Left cardiac atrium (tissue), 4 donors: ENCODE data around the gene COA3. TPM values are rescaled to one million over a fixed set of nuclear protein-coding genes. Genes with fewer than 3 reads are reported as not detected.

ENCODE experiments used
- ATAC-seq, 2 donors: fragments of 200-7000 bp; cut with Tn5 transposase; one replicate each; pipeline ENCODE4 v1.9.1; 2020; ENCODE audit warnings: mild to moderate bottlenecking in 2 of 2, moderate library complexity in 2 of 2
- DNase-seq: peaks from one replicate; pipeline ENCODE4 v3.0.0-alpha.2; 2020
- intact Hi-C, 2 donors: fragments of 100-400 bp; cut with DNase I; formaldehyde crosslinking; loops; one replicate each; pipeline versions ENCODE4 v1.14.1 to v1.15.1; 2022 to 2023
- long read RNA-seq: library from polyadenylated mRNA; unstranded; transcript quantifications from one replicate; pipeline ENCODE4 v2.0.0, GENCODE V29; 2021
- total RNA-seq, 2 donors: library from RNA; stranded (reverse); fragmentation: NEBNext Ultra II Directional; extraction: Animal tissue kit (Norgen Biotek cat#: 25700); gene quantifications; one replicate each; pipeline ENCODE4 v1.2.1, GENCODE V29; 2021
- donor health status: DM: no; HTN: yes; CAD: no.
- donor health status: DM: no; HTN: yes; CAD: no; lungs with severe emphysema.
- donor health status: DM: yes; HTN: yes; CAD: no.
- donor health status: Dilated cardiomyopathy.

The COA3 gene, protein sequence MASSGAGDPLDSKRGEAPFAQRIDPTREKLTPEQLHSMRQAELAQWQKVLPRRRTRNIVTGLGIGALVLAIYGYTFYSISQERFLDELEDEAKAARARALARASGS
- 10 to 100 TPM; 60.3 to 63.9 TPM for total RNA-seq
- long read RNA-seq, transcript COA3-201 (2 exons, 771 nt): major isoform, 8 of 8 reads
- long read RNA-seq, partial matches to known transcripts: 0 of 8 reads
- long read RNA-seq, other reads (novel, unspliced or antisense): 0 of 8 reads

GRCh38 chr17:42798383-42799380 lies at the start of gene COA3, which contains the start of gene CNTD1:
Gene COA3 (minus strand): TSS chr17:42798704. CDS start chr17:42798681, 23 bp downstream.
Gene CNTD1 (plus strand): TSS chr17:42798861. CDS start chr17:42799068, 207 bp downstream.
- peak; percentile 92 for DNase-seq
- peak; percentile 98 to 99 for ATAC-seq
- intact Hi-C loops: no loop called here

DNA sequence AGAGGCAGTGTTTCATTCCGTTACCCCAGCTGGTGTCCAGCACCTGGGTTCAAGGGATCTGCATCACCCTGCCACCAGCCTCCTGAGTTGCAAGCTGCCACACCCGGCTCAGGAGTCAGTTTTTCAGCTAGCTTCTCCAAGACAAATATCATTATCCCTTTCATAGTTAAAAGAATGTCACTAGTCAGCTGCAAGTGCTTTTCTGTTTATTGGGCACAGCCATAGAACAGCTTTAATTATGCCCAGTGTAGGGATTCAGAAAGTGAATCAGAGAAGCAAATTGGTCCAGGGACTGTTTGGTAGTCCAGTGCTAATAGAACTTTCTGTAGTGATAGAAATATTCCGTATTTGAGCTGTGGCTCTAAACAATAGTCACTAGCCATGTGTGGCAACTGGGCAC lies 49.6 kb upstream of the COA3 start:
- ATAC-seq (no peak), DNase-seq (no peak)
- intact Hi-C loops: no loop called here

GRCh38 chr17:42846594-42847280 lies 48.2 kb upstream of the COA3 start:
- DNase-seq: peak; percentile 44
- peak; percentile 24 to 28 for ATAC-seq
- intact Hi-C loops: no loop called here

DNA sequence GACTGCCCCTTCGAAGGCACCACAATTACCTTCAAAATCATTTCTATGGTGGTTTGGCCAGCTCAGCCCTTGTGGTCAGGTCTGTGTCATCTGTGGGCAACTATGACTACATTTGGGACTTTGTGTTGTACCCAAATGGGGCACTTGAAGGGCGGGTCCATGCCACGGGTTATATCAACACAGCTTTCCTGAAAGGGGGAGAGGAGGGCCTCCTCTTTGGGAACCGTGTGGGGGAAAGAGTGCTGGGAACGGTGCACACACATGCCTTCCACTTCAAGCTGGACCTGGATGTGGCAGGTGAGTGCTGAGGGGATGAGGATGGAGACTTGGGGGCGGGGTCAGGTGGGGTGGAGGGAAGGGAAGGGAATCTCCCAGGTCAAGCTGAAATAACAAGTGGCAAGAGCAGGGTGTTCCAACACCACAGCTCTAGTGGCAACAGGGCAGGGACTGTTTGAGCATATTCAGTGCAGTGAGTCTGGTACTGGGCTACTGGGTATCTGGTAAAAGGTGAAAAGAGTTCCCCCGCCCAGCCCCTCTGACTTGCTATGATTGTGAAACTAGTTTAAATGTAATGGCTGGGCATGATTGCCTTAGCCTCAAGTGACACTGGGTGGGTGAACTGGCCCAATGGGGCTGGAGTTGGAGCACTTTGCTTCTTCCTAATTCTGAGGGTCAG lies 47.6 kb upstream of the COA3 start:
- intact Hi-C loops: no loop called here
- ATAC-seq (peak in 1 of 2 donors; percentile 40), DNase-seq (no peak)

DNA sequence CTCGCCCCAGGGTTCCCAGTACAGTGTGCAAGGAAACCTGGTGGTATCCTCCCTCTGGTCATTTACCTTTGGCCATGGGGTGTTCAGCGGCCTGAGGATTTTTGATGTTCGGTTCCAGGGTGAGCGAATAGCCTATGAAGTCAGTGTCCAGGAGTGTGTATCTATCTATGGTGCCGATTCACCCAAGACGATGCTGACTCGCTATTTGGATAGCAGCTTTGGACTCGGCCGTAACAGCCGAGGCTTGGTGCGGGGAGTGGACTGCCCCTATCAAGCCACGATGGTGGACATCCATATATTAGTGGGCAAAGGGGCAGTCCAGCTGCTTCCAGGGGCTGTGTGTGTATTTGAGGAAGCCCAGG lies 47.0 kb upstream of the COA3 start:
- no peak for ATAC-seq
- no peak for DNase-seq
- intact Hi-C loops: no loop called here

DNA sequence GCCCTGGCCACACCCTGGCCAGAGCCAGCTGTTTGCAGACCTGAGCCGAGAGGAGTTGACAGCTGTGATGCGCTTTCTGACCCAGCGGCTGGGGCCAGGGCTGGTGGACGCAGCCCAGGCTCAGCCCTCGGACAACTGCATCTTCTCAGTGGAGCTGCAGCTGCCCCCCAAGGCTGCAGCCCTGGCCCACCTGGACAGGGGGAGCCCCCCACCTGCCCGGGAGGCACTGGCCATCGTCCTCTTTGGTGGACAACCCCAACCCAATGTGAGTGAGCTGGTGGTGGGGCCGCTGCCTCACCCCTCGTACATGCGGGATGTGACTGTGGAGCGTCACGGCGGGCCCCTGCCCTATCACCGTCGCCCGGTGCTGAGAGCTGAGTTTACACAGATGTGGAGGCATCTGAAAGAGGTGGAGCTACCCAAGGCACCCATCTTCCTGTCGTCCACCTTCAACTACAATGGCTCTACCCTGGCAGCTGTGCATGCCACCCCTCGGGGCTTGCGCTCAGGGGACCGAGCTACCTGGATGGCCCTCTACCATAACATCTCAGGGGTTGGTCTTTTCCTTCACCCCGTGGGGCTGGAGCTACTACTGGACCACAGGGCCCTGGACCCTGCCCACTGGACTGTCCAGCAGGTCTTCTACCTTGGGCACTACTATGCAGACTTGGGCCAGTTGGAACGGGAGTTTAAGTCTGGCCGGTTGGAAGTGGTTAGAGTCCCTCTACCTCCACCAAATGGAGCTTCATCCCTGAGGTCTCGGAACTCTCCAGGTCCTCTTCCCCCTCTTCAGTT lies 46.5 kb upstream of the COA3 start:
- intact Hi-C loops: loop anchor here in 1 of 2 donors (5.0 kb wide), 1 partner anchor 92 kb away; no protein-coding TSS in a partner anchor
- no peak for DNase-seq
- ATAC-seq: no peak

- no peak for ATAC-seq
- intact Hi-C loops: loop anchor here in 1 of 2 donors (5.0 kb wide), 1 partner anchor 93 kb away; no protein-coding TSS in a partner anchor
- DNase-seq: no peak
These were observed 45.8 kb upstream of the COA3 start, which contains the start of gene AOC2 for GRCh38 chr17:42844271-42844670. Gene AOC2 (plus strand): TSS chr17:42844580. CDS start chr17:42844627, 47 bp downstream.

GRCh38 chr17:42843358-42843934 lies 44.9 kb upstream of the COA3 start:
- no peak for DNase-seq
- intact Hi-C loops: loop anchor here (2.0 to 5.0 kb wide), 2 partner anchors 93 to 94 kb away; no protein-coding TSS in a partner anchor
- ATAC-seq: peak; percentile 63 to 69

GRCh38 chr17:42841975-42842685 lies 43.6 kb upstream of the COA3 start:
- intact Hi-C loops: loop anchor here (2.0 to 5.0 kb wide), 2 partner anchors 95 kb away; no protein-coding TSS in a partner anchor
- DNase-seq (no peak), ATAC-seq (no peak)

- intact Hi-C loops: no loop called here
- DNase-seq: no peak
- no peak for ATAC-seq
These were observed 37.2 kb upstream of the COA3 start for GRCh38 chr17:42835732-42836131.

DNA sequence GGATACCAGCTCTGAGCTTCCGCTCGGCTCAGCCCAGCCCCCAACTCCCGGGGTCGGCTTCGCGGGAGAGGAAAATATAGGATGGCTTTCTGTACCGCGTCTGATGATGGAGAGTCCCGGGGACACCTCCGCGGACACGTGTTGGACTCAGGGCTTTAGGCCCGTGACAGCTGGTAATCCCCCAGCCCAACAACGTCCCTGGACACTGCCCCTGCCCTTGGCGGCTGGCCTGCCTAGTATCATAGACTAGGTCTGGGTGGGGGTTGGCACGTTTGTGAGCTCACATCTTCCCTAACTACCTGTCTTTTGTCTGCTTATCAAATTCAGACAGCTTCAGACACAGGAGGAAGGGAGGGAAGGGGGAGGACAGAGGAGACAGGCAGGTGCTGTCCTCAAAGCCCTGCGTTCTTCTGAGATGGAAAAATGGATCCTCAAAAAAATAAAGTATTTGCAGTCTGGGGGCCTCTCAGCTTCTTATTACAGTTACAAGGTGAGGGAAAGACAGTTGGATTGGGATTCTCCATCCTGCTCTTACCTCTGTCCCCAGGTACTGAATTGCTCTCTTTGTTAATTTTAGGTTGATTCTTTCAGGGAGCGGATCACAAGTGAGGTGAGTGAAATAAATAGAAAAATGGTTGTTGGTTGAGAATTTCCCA lies 35.4 kb upstream of the COA3 start:
- DNase-seq (no peak), ATAC-seq (peak; percentile 9 to 14)
- intact Hi-C loops: no loop called here

- ATAC-seq (peak; percentile 98), DNase-seq (peak; percentile 96)
- intact Hi-C loops: no loop called here
These were observed 34.6 kb upstream of the COA3 start, which contains the start of gene PSME3 for GRCh38 chr17:42832934-42833766. Gene PSME3 (plus strand): TSS chr17:42833397. CDS start chr17:42833632, 235 bp downstream.

DNA sequence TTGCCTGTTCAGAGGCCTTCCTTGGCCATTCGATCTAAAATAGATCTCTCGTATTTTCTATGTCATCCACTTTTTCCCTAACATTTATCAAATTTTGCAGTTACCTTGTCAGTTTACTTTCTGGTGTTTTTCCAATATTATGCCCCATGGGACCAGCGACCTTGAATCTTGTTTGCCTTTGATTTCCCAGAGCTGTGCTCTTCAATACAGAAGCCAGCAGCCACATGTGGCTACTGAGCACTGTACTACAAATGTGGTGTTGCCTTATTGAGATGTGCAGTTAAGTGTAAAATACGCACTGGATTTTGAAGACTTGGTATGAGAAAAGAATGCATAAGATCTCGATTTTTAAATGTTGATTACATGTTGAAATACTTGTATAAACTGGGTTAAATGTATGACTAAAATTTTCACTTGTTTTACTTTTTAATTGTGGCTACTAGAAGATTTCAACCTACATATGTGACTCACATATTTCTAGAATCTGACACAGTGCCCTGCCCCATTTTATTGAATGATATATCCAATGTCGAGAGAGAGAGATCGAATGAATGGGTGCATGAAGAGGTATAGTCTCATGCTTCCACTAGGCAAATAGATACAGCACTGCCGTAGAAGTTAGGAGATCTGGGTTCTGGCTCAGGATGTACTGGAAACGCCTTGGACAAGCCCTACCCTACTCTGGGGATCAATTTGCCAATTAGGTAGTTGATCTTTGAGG lies 33.9 kb upstream of the COA3 start:
- peak; percentile 4 to 8 for ATAC-seq
- intact Hi-C loops: no loop called here
- no peak for DNase-seq

GRCh38 chr17:42830971-42831370 lies 32.5 kb upstream of the COA3 start:
- DNase-seq (no peak), ATAC-seq (no peak)
- intact Hi-C loops: no loop called here

GRCh38 chr17:42827472-42827871 lies 29.0 kb upstream of the COA3 start:
- no peak for DNase-seq
- no peak for ATAC-seq
- intact Hi-C loops: no loop called here
